ENCODE data around the gene PACRG. TPM values are rescaled to one million over a fixed set of nuclear protein-coding genes. Genes with fewer than 3 reads are reported as not detected.

PACRG gene
- total RNA-seq, 1 experiment from 2014 or later, result 0.59 TPM

DNA sequence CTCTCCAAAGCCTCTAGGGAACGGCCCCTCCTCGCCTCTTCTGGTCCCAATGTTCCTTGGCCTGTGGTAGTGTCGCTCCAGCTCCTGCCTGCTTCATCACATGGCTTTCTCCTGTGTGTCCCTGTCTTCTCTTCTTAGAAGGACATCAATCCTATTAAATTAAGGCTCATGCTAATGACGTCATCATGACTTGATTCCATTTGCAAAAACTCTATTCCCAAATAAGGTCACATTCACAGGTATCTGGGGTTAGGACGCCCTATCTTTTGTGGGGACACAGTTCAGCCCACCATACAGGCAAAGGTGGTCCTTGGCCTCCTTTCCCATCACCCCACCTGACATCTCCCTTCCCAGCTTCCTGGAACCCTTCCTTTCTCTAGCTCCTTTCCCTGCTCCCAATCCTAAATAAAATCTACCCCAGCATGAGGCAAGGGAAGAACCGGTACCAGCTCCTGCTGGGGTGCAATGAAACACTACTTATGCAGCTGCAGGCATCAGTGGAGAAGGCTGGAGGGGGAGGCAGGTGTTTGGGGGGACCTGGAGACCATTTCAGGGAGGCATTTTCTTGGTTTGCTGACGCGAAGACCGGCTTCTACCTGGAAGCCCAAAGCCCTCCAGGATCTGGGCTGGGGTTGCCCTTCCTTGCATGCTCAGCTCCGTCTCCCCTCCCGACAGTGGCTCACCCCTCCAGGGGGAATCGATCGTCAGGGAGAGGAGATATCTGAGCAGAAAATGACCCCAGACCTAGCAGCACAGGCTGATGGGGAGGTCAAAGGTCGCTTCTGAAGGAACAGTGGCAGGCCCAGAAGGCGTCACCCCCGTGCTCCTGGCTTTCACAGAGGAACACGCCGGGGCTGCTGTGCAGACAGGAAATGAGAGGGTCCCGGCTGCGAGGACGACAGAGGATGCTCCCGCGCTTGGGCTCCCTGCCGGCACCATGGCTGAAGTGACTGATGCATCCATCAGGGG lies 615.1 kb downstream of the PACRG start:
- intact Hi-C loops (cut with micrococcal nuclease; ENCODE audit: unreplicated experiment), result no loop called here

DNA sequence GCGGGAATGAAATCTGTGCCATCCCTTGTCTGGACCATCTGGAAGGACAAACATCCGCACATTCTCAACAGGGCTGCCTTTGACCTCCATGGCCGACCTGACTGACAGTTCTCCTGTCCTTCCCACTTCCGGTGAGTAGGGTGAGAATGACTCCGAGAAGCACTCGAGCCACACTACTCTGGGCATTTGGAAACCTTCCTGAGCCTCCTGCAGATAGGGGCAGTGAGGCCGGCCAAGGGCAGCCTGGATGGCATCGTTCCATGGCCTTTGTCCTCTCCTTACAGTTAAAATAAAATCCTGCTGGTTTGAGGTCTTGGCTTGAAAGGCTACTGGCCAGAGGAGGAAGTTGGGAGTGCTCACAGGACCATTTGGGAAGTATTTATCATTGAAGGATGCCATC lies 615.8 kb downstream of the PACRG start:
- TF ChIP-seq TCF7L2 (IDR thresholded peaks at IDR 0.05; ENCODE audit: low read depth, low read length) (no peak), SIN3A (IDR thresholded peaks at IDR 0.05; ENCODE audit: borderline replicate concordance, insufficient read depth, low read depth, low read length) (no peak), POLR2AphosphoS5 (IDR thresholded peaks at IDR 0.05; ENCODE audit: low read depth, low read length) (no peak)
- TF ChIP-seq, protein P1, sequence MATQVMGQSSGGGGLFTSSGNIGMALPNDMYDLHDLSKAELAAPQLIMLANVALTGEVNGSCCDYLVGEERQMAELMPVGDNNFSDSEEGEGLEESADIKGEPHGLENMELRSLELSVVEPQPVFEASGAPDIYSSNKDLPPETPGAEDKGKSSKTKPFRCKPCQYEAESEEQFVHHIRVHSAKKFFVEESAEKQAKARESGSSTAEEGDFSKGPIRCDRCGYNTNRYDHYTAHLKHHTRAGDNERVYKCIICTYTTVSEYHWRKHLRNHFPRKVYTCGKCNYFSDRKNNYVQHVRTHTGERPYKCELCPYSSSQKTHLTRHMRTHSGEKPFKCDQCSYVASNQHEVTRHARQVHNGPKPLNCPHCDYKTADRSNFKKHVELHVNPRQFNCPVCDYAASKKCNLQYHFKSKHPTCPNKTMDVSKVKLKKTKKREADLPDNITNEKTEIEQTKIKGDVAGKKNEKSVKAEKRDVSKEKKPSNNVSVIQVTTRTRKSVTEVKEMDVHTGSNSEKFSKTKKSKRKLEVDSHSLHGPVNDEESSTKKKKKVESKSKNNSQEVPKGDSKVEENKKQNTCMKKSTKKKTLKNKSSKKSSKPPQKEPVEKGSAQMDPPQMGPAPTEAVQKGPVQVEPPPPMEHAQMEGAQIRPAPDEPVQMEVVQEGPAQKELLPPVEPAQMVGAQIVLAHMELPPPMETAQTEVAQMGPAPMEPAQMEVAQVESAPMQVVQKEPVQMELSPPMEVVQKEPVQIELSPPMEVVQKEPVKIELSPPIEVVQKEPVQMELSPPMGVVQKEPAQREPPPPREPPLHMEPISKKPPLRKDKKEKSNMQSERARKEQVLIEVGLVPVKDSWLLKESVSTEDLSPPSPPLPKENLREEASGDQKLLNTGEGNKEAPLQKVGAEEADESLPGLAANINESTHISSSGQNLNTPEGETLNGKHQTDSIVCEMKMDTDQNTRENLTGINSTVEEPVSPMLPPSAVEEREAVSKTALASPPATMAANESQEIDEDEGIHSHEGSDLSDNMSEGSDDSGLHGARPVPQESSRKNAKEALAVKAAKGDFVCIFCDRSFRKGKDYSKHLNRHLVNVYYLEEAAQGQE (IDR thresholded peaks at IDR 0.05; ENCODE audit: insufficient read depth in 1 of 2, low read depth in 2 of 2, low read length in 1 of 2), result no peak
- TF ChIP-seq, protein P2, sequence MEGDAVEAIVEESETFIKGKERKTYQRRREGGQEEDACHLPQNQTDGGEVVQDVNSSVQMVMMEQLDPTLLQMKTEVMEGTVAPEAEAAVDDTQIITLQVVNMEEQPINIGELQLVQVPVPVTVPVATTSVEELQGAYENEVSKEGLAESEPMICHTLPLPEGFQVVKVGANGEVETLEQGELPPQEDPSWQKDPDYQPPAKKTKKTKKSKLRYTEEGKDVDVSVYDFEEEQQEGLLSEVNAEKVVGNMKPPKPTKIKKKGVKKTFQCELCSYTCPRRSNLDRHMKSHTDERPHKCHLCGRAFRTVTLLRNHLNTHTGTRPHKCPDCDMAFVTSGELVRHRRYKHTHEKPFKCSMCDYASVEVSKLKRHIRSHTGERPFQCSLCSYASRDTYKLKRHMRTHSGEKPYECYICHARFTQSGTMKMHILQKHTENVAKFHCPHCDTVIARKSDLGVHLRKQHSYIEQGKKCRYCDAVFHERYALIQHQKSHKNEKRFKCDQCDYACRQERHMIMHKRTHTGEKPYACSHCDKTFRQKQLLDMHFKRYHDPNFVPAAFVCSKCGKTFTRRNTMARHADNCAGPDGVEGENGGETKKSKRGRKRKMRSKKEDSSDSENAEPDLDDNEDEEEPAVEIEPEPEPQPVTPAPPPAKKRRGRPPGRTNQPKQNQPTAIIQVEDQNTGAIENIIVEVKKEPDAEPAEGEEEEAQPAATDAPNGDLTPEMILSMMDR (IDR thresholded peaks at IDR 0.05), result no peak
- H3K9me3 ChIP-seq (ENCODE audit: control insufficient read depth, insufficient read depth, low read depth, low read length), result no peaks in the 10 kb centered on the region
- CTCF ChIA-PET, result no interaction called here
- BruUV-seq (replicated peaks), result no TSS peak
- no peaks in the 10 kb centered on the region; the same call in 1 of the 2 replicates for H3K4me1 ChIP-seq (ENCODE audit: control insufficient read depth, insufficient read depth, low read length)
- no peak overlapping the region for H3K4me3 ChIP-seq (ENCODE audit: low read depth in 2 of 2, low read length in 2 of 2)
- POLR2A ChIA-PET, result no interaction called here
- ATAC-seq (no peak), DNase-seq (ENCODE audit: low read depth, low spot score) (no peak)
- in situ Hi-C loops (cut with HindIII; ENCODE audit: low pct_unique_long_range_greater_than_20kb, low sequenced_read_pairs) (no loop called here), intact Hi-C loops (cut with micrococcal nuclease; ENCODE audit: unreplicated experiment) (no loop called here)
- H3K36me3 ChIP-seq (ENCODE audit: control insufficient read depth, insufficient read depth, low read length), result no peaks in the 10 kb centered on the region
- H3K27ac ChIP-seq (ENCODE audit: low read length), result no peak overlapping the region
- H3K27me3 ChIP-seq (ENCODE audit: control insufficient read depth, insufficient read depth, low read length), result no peaks in the 10 kb centered on the region

More for the DNA sequence above, 615.1 kb downstream of the PACRG start:
- no peaks in the 10 kb centered on the region for H3K36me3 ChIP-seq (ENCODE audit: control insufficient read depth, insufficient read depth, low read length)
- DNase-seq (ENCODE audit: low read depth, low spot score) (no peak), ATAC-seq (no peak)
- H3K9me3 ChIP-seq (ENCODE audit: control insufficient read depth, insufficient read depth, low read depth, low read length), result no peaks in the 10 kb centered on the region
- CTCF ChIA-PET, result no interaction called here
- BruUV-seq (replicated peaks), result no TSS peak
- in situ Hi-C loops (cut with HindIII; ENCODE audit: low pct_unique_long_range_greater_than_20kb, low sequenced_read_pairs), result no loop called here
- H3K4me1 ChIP-seq (ENCODE audit: control insufficient read depth, insufficient read depth, low read length), result no peaks in the 10 kb centered on the region; the same call in 1 of the 2 replicates
- TF ChIP-seq POLR2AphosphoS5 (IDR thresholded peaks at IDR 0.05; ENCODE audit: low read depth, low read length), result no peak
- TF ChIP-seq SIN3A (IDR thresholded peaks at IDR 0.05; ENCODE audit: borderline replicate concordance, insufficient read depth, low read depth, low read length), result no peak
- TF ChIP-seq, protein P1 (IDR thresholded peaks at IDR 0.05; ENCODE audit: insufficient read depth in 1 of 2, low read depth in 2 of 2, low read length in 1 of 2), result no peak
- TF ChIP-seq TCF7L2 (IDR thresholded peaks at IDR 0.05; ENCODE audit: low read depth, low read length), result no peak
- TF ChIP-seq, protein P2 (IDR thresholded peaks at IDR 0.05), result no peak
- H3K27ac ChIP-seq (ENCODE audit: low read length), result no peak overlapping the region
- POLR2A ChIA-PET, result no interaction called here
- H3K4me3 ChIP-seq (ENCODE audit: low read depth in 2 of 2, low read length in 2 of 2), result no peak overlapping the region
- no peaks in the 10 kb centered on the region for H3K27me3 ChIP-seq (ENCODE audit: control insufficient read depth, insufficient read depth, low read length)
